GM18499 (cell line): ENCODE data around the gene CRLF2.
A peak's percentile ranks its signal among the peaks of the same experiment; 100 is the strongest.
"Not testable (repeated sequence)": the region's sequence is repeated elsewhere in the genome, so short reads cannot be mapped to it uniquely, and the experiment has no call there.

ENCODE experiments used
- ATAC-seq: cut with Tn5 transposase; IDR thresholded peaks from one replicate; pipeline ENCODE4 v1.9.1; 2021; ENCODE audit warnings: moderate number of reproducible peaks; ENCODE audit not compliant: insufficient read depth, unreplicated experiment

The CRLF2 gene, protein sequence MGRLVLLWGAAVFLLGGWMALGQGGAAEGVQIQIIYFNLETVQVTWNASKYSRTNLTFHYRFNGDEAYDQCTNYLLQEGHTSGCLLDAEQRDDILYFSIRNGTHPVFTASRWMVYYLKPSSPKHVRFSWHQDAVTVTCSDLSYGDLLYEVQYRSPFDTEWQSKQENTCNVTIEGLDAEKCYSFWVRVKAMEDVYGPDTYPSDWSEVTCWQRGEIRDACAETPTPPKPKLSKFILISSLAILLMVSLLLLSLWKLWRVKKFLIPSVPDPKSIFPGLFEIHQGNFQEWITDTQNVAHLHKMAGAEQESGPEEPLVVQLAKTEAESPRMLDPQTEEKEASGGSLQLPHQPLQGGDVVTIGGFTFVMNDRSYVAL

DNA sequence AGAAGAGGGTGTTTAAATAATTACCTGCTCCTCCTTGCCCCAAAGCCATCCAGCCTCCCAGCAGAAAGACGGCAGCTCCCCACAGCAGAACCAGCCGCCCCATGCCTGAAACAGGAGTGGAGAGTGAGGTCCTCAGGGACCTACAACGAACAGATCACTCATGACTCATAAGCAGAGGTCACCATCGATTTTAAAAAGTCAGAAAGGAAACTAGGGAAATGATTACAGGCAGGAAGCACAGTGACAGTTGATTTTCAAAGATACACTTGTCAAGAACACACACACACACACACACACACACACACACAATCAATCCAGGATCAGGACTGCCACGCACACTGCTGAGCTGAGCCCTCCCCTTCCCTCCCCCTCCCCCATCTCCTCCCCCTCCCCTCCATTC, at the start of gene CRLF2:
TSS of gene CRLF2 (minus strand) at position 118 of the 400 bp plus-strand sequence. CDS start at position 103, 15 bp downstream.
- peak; percentile 67 for ATAC-seq

DNA sequence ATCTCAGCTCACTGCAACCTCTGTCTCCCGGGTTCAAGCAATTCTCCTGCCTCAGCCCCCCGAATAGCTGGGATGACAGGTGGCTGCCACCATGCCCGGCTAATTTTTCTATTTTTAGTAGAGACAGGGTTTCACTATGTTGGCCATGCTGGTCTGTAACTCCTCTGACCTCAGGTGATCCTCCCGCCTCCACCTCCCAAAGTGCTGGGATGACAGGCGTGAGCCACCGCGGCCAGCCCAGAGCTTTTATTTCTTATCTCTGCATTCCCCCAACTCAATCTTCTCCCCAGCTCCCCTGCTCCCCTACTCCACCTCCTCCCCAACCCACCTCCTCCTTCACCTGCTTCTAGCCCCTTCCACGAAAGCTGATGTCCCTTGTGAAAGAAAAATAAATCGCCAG, 49.3 kb upstream of the CRLF2 start:
- ATAC-seq: not testable (repeated sequence)

DNA sequence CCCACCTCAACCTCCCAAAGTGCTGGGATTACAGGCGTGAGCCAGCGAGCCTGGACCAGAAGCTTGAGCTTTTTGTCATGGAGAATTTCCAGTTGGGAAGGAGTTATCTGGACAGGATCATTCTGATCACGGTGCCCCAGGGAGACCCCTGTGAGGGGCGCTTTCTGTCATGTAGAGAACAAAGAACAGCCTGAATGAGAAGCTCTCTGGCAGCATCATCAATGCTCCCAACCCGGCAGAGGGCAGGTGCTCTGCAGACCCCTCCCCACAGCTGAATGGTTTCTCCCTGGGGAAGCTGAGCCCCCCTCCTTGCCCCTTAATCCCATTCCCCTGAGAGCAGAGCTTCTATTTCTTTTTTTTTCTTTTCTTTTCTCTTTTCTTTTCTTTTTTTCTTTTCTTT, 48.8 kb upstream of the CRLF2 start:
- ATAC-seq: no peak

DNA sequence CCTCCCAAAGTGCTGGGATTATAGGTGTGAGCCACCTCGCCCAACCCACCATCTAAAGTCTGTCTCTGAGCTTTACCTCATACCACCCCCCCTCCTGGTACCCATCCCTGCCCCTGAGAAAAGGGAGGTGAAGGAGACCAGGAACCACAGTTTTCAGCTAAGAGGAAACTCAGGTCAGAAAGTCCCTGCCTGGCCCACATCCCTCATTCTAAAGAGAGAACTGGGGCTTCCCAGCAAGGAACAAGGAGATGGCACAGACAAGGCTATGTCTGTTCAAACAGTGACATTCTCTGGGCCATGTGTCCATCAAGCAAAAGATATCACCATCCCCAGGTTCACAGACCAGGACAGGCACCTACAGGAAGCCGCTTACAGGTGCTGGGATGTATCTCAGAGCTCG, 40.4 kb upstream of the CRLF2 start:
- ATAC-seq: no peak

DNA sequence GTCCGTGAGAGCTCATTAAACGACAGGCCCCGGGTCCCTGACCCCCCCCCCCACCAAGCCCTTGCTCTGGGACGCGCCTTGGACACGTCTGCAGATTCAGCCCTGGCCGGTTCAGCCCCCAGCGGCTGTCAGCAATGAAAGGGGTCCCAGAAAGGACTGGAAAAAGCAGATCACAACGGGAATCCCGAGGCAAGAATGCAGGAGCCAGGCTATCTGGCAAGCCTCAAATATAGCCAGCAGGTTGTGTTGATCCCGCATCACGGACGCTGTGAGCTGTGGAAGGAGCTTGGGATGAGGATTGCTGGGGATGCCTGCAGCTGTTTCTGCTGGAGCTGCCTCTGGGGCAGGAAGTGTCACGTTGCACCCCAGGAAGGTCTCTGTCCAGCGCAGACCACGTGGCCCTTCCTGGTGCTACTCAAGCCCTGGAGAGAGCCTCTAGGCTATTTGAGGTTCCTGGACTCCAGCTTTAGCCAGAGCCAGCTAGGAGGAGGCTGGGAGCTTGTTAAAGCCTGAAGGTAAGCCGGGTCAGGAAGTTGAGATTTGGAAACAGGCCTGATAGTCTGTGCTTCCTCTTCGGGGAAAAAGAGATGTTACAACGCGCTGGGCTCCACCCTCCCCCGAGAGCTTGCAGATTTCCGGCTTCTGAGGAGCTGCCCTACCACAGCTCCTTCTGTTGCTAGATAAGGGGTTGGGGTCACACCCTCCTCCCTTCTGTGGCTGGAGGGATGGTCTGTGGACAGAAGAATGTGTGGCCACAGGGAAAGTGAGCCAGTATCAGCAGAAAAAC, 36.8 kb upstream of the CRLF2 start:
- no peak for ATAC-seq

DNA sequence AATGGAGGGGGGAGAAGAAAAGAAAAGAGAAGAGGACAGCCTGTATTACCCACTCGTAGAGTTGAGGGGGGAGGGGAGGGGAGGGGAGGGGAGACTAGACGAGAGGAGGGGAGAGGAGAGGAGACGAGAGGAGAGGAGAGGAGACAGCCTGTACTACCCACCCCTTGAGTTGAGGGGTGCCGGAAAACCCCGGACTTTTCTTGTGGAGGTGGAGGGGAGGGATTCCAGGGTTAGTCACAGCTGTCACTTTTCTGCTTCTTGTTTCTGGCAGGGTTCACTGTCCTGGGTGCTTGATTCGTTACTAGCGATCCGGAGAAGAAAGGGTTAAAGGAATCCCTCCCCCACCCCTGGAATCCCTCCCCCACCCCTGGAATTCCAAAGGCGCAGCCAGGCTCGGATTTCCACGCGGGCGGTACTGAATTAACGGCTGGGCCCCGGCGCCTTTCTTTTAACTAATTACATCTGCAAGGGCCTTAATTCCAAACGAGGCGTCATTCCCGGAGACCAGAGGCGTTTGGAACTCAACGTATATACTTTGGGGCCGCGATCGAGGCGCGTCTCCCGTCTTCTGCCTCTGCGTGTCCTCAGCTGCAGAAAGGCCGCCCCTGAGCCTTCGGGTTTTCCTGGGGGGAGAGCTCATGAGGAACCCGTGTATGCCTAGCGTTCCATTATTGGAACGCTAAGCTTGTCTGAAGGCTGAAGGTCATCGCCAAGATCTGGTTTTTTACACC, 36.0 kb upstream of the CRLF2 start:
- ATAC-seq: no peak

DNA sequence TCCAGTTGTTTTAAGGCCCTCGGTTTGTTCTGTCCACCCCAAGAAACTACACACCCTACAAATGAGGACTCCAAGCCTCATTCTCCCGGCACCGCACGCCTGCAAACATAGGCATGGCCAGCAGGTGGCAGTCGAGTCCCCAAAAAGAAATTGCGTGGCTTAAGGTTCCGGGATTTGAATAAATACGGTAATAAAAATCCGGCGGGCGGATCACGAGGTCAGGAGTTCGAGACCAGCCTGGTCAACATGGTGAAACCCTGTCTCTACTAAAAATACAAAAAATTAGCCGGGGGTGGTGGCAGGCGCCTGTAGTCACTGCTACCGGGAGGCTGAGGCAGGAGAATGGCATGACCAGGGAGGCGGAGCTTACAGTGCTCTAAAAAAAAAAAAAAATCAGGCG, 34.4 kb upstream of the CRLF2 start:
- no peak for ATAC-seq

DNA sequence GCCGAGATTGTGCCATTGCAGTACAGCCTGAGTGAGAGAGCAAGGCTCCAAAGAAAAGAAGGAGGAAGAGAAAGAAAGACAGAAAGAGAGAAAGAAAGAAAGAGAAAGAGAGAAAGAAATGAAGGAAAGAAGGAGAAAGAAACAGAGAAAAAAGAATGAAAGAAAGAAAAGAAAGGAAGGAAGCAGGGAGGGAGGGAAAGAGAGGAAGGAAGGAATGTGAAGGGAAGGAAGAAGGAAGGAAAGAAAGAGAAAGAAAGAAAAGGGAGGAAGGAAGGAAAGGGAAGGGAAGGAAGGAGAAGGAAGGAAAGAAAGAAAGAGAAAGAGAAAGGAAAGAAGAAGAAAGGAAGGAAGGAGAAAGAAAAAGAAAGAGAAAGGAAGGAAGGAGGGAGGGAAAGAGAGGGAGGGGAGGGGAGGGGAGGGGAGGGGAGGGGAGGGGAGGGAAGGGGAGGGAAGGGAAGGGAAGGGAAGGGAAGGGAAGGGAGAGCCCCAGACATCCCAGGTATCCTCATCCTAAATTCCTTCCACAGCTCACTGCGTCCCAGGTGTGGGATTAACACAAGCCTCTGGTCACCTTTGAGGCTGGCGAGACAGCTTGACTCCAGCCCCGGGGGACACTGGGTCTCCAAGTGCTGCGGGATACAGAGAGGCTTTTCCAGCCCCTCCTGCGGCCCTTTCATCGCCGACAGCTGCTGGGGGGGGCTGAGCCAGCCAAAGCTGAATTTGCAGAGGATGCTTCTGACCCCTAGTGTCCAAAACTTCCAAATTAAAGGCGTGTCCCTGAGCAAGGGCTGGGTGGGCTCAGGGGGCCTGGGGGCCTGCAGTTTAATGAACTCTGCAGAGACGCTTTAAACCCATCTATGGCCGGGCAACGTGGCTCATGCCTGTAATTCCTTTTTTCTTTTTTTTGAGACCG, 32.0 kb upstream of the CRLF2 start:
- ATAC-seq: no peak

DNA sequence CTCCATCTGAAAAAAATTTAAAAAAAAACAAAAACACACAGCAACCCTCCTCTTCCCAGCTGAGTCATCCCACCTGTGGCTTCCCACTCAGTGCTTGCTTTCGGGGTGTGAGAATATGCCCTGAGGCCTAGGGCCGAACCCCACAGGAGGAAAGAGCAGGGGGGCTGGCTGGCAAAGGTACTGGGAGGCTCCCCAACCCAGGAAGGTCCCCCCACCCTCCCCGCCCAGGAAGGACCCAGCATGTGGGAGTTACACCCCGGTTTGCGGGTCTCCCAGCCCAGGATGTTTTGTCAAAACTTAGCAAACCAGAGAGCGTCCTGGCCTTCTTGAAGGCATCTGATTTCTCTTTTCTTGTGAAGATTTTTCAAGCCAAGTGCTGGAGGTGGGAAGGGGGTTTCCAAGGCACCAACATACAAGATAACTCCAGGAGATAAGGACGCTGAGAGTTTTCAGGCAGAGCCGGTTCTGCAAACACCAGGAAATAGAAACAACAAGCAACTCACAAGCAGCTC, 30.5 kb upstream of the CRLF2 start:
- no peak for ATAC-seq

DNA sequence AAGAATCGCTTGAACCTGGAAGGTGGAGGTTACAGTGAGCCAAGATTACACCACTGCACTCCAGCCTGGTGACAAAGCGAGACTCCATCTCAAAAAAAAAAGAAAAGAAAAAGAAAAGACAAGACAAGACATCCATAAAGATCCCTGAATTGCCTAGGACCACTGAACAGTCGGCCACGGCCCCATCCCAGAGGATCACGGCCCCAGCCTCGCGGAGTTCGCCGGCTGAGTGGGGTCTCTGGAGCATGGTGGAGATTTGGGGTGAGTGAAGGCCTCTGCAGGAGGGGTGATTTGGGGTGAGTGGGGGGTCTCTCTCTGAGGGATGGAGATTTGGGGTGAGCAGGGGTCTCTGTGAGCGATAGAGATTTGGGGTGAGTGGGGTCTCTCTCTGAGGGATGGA, 28.1 kb upstream of the CRLF2 start:
- not testable (repeated sequence) for ATAC-seq

DNA sequence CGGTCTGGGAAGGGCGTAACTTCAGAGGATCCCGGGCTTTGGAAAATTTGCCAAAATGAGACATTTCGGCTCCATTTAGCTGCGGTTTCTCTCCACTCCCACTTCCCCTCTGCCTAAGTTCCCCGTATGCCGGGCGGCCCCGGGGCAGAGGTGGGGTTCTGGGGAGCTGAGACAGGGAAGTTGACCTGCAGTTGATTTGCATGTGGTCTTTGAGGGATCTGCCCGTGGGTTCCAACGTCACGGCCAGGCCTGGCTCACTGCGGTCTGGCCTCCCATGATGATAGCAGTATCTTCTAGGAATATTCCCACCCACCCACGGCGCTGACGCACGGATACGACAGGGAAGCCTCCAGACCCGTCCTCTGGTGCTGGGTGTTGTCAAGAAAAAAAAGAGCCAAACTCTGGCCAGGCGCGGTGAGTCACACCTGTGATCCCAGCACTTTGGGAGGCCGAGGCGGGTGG, 27.3 kb upstream of the CRLF2 start:
- ATAC-seq: no peak

DNA sequence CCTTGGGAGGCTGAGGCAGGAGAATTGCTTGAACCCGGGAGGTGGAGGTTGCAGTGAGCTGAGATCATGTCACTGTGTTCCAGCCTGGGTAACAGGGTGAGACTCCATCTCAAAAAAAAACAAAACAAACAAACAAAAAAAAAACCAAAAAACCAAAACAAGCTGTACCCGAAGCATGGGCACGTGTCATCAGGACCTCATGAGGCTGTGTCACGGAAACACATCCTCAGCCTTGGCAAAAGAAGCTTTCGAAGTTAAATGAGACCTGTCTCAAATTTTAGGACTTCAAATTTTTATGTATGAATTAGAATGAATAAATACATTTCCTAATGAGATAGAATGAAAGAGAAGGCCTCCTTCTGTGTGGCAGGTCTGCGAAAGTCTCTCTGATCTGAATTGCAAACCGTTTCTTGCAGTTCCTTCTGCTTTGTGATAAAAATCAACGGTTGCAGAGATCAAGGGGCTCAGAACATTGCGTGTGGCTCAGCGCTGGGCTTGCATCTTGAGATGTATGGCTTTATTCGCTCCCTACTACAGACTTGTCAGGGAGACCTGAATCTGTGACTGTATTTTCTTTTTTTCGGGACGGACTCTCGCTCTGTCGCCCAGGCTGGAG, 19.5 kb upstream of the CRLF2 start:
- ATAC-seq: no peak

DNA sequence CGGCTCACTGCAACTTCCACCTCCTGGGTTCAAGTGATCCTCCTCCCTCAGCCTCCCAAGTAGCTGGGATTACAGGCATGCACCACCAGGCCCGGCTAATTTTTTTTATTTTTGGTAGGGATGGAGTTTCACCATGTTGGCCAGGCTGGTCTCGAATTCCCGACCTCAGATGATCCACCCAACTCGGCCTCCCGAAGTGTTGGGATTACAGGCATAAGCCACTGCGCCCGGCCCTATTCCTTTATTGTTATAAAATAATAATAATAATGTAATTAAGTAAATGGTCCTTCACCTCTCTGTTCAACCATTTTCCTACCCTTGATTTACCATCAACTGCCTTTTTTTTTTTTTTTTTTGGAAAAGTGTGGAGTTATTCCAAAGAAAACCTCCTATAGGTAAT, 15.7 kb upstream of the CRLF2 start:
- ATAC-seq: not testable (repeated sequence)

DNA sequence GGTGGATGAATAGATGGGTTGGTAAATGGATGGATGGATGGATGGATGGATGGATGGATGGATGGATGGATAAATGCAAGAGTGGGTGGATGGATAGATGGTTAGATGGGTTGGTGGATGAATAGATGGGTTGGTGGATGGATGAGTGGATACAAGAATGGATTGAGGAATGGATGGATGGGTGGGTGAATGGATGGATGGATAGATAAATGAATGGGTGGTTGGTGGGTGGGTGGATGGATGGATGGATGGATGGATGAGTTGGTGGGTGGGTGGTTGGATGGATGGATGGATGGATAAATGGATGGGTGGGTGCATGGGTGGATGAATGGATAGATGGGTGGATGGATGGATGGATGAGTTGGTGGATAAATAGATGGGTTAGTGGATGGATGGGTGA, 13.8 kb upstream of the CRLF2 start:
- no peak for ATAC-seq

DNA sequence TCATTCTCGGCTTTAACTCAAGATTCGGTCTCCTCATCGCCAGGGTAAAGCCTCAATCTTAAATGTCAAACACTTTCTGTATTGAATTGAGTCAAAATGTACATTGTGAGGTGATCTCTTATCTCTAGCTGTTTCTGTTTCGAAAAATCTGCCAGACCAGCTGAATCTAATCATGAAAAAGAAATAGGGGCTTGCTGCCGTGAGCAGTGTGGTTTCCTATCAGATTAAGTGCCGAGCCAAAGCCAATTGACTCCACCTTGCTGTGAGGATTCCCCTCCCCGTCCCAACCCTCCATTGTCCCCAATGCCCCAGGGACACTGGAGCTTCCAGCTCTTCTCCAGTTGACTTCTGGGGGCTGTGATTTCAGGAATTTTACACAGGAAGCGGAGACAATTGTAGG, 12.5 kb upstream of the CRLF2 start:
- ATAC-seq: no peak

DNA sequence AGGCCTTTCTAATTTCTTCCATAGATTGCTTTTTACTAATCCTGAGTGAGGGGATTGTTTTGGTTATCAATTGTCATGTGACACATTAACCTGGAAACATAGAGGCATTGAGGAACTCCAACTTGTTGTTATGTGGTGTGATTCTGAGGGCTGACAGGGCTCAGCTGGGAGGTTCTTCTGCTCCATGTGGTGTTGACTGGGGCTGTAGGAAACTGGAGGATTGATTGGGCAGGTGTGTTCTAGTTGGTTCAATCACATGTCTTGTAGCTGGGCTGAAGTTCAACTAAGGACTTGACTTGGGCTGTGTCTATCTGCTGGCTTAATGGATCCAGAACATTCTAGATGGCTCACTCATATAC, 10.8 kb upstream of the CRLF2 start:
- no peak for ATAC-seq

DNA sequence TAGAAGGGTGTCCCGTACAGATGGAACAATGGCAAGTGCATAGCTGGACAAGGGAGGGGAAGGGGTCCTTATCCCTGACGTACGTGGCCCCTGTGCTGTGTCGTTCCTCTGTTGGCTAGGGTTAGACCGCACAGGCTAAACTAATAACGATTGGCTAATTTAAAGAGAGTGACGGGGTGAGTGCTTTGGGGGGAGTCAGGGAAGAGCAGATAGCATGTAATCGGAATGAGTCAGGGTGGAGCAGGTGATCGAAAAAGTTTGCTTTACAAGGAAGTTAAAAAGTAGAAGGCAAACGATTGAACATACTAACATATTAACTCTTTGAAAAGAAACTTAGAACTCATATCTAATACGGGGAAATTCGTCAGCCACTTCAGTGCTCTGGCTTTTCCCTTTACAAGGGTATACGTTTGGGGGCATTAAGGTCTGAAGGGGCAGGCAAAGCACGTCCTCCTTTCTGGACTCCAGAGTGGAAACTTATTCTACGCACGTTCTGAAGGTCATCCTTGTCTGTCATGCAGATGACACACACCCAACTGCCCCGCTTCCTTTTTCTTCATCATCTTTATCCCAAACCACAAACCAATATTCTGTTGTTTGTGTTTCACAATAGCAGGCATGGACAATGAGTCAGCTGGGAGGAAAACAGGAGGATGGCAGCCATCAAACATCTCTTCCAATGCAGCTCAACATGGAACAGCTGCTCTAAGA, 10.2 kb upstream of the CRLF2 start:
- ATAC-seq: no peak

DNA sequence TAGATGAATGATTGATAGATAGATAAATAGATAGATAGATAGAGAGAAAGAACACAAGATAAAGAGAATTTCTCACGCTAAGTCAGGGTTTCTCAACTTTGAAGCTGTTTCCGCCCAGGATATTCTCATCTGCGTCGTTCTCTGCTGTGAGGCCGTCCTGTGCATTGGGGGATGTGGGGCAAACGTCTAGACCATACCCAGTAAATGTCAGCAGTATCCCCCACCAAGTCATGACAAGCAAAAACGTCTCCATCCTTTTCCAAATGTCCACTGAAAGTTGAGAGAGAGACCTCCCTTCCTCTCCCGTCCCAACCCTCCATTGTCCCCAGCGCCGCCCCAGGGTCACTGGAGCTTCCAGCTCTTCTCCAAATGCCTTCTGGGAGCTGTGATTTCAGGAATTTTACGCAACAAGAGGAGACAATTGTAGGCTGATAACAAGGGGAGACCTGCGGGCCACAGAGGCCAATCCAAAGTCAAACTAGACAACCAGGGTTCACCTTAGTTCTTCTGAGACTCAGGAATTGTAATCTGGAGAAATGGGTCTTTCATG, 8.9 kb upstream of the CRLF2 start:
- no peak for ATAC-seq
